GM12892 (cell line): ENCODE data around the gene MYZAP.

ENCODE experiments used
- POLR2A ChIP-seq: IDR thresholded peaks from 2 replicates; pipeline ENCODE4 v1.6.1; 2011; ENCODE audit warnings: low read depth, low read length, control low read depth
- POLR2AphosphoS5 ChIP-seq: IDR thresholded peaks from 2 replicates; pipeline ENCODE4 v1.6.1; 2011; ENCODE audit warnings: low read depth, low read length, control low read depth

DNA sequence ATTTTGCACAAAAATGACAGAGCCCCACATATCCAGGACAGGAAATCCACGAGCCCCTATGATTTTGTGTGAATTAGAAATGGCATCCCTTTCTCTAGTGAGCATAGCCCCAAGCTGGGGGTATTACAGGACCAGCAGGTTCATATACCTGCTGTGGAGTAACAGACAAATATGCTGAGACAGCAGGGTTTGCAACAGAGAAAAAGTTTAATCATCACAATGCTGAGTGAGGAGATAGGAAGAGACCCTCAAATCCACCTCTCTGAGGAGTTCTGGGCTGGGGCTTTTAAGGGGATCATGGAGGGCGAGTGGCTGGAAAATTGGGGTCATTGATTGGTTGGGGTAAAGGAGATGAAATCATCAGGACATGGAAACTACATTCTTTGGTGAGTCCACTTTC, 8.4 kb upstream of the MYZAP start:
- TF ChIP-seq POLR2AphosphoS5 (no peak), POLR2A (no peak)
